GM23248 (cell line): ENCODE data around the gene ANO8. TPM values are rescaled to one million over a fixed set of nuclear protein-coding genes. Genes with fewer than 3 reads are reported as not detected.

ENCODE experiments used
- DNase-seq: peaks from one replicate; pipeline ENCODE4 v3.0.0-alpha.2; 2015
- H2AFZ ChIP-seq: fragments of 200-600 bp; sonication (generic); 2 replicates; pipeline ENCODE4 v1.6.1; 2016; ENCODE audit warnings: antibody characterized with exemption
- H3F3A ChIP-seq: fragments of 200-600 bp; sonication (generic); 2 replicates; pipeline ENCODE4 v1.6.1; 2016; ENCODE audit warnings: mild to moderate bottlenecking, antibody characterized with exemption, mixed run types; ENCODE audit not compliant: insufficient read depth
- H3K27ac ChIP-seq: fragments of 200-600 bp; sonication (generic); 2 replicates; pipeline ENCODE4 v1.5.1; 2016; ENCODE audit warnings: mild to moderate bottlenecking
- H3K27me3 ChIP-seq: fragments of 200-600 bp; sonication (generic); replicated peaks from 2 replicates; pipeline ENCODE4 v1.6.1; 2016; ENCODE audit warnings: mild to moderate bottlenecking; ENCODE audit not compliant: insufficient read depth
- H3K36me3 ChIP-seq: fragments of 200-600 bp; sonication (generic); 2 replicates; pipeline ENCODE4 v1.6.1; 2016; ENCODE audit warnings: low read depth, mild to moderate bottlenecking
- H3K4me1 ChIP-seq: fragments of 200-600 bp; sonication (generic); 2 replicates; pipeline ENCODE4 v1.6.1; 2016; ENCODE audit warnings: mild to moderate bottlenecking; ENCODE audit not compliant: insufficient read depth
- H3K4me2 ChIP-seq: fragments of 200-600 bp; sonication (generic); one replicate; pipeline ENCODE4 v1.6.1; 2016; ENCODE audit warnings: mild to moderate bottlenecking; ENCODE audit not compliant: unreplicated experiment
- H3K4me3 ChIP-seq: fragments of 200-600 bp; sonication (generic); 2 replicates; pipeline ENCODE4 v1.5.1; 2016; ENCODE audit warnings: mild to moderate bottlenecking
- H3K79me2 ChIP-seq: fragments of 200-600 bp; sonication (generic); 2 replicates; pipeline ENCODE4 v1.6.1; 2016; ENCODE audit warnings: mild to moderate bottlenecking; ENCODE audit not compliant: insufficient read depth
- H3K9ac ChIP-seq: fragments of 200-600 bp; sonication (generic); 2 replicates; pipeline ENCODE4 v1.6.1; 2016; ENCODE audit warnings: mild to moderate bottlenecking
- H3K9me2 ChIP-seq: fragments of 200-600 bp; sonication (generic); 2 replicates; pipeline ENCODE4 v1.6.1; 2016; ENCODE audit warnings: mixed run types, mild to moderate bottlenecking, moderate library complexity; ENCODE audit not compliant: insufficient read depth
- H3K9me3 ChIP-seq: fragments of 200-600 bp; sonication (generic); one replicate; pipeline ENCODE4 v1.6.1; 2017; ENCODE audit warnings: low read depth
- H4K20me1 ChIP-seq: fragments of 200-600 bp; sonication (generic); 2 replicates; pipeline ENCODE4 v1.6.0; 2016; ENCODE audit not compliant: insufficient read depth
- EZH2 ChIP-seq: fragments of 200-600 bp; sonication (generic); IDR thresholded peaks from 2 replicates; pipeline ENCODE4 v1.6.1; 2018; ENCODE audit warnings: antibody characterized with exemption, mild to moderate bottlenecking; ENCODE audit not compliant: insufficient read depth, poor library complexity, severe bottlenecking
- EZH2phosphoT487 ChIP-seq: fragments of 200-600 bp; sonication (generic); IDR thresholded peaks from 2 replicates; pipeline ENCODE4 v1.6.1; 2018; ENCODE audit warnings: antibody characterized with exemption, moderate library complexity, mild to moderate bottlenecking, low read depth; ENCODE audit not compliant: insufficient read depth
- WGBS, 2 experiments: methylation state at CpG; one replicate each; pipeline ENCODE4 v1.1.6; 2015 to 2017; ENCODE audit warnings: low lambda C conversion rate in 2 of 2, low coverage in 1 of 2; ENCODE audit errors: missing lambda C conversion rate in 2 of 2; 5-methylcytosine and 5-hydroxymethylcytosine counted together
- in situ Hi-C: fragments of 300-500 bp; cut with MboI; formaldehyde crosslinking; loops from 2 replicates; pipeline ENCODE4 v1.15.0; 2020
- polyA plus RNA-seq: library from polyadenylated mRNA; unstranded; fragments of >200 nt; fragmentation: Nextera tagmentation; extraction: Ambion mirVana; gene quantifications from 2 replicates; pipeline ENCODE4 v1.2.1, GENCODE V29; 2016
- total RNA-seq: library from RNA; depleted of rRNA; stranded (reverse); fragments of >200 nt; shearing (Covaris generic); gene quantifications from 2 replicates; pipeline ENCODE4 v1.2.3, GENCODE V29; 2014

The ANO8 gene
- total and polyA plus RNA-seq, 2 experiments from 2014 or later, result 0.61 to 4.0 TPM

GRCh38 chr19:17309965-17310461, 24.6 kb downstream of the ANO8 start:
- Histone ChIP-seq H3K4me3 (peak overlapping the region; percentile 97), H3K79me2 (peaks cover 69% of the 10 kb centered on the region), H3K9me2 (no peaks in the 10 kb centered on the region), H3K4me1 (peaks cover 31% of the 10 kb centered on the region), H4K20me1 (no peaks in the 10 kb centered on the region), H3K4me2 (peak overlapping the region; percentile 90), H3K9me3 (no peaks in the 10 kb centered on the region), H3K36me3 (no peaks in the 10 kb centered on the region; the same call in 1 of the 2 replicates), H3K27me3 (no peaks in the 10 kb centered on the region), H3K27ac (peak overlapping the region; percentile 36), H3F3A (peaks cover 6% of the 10 kb centered on the region), H2AFZ (peak overlapping the region; percentile 25; the same call in 1 of the 2 replicates), H3K9ac (peak overlapping the region; percentile 93)
- in situ Hi-C loops, result loop anchor here (10.0 kb wide), 1 partner anchor 75 kb away; no protein-coding TSS in a partner anchor
- peak; percentile 38 for DNase-seq
- TF ChIP-seq EZH2, result no peak
- TF ChIP-seq EZH2phosphoT487, result no peak
- 3 to 4% methylated on average over 23 of the region's 23 CpGs for WGBS, 2 experiments

- Histone ChIP-seq H3K4me3 (peak within 1 kb of the TSS; percentile 97), H3K27me3 (no peaks in the 10 kb centered on the region), H3K9me2 (no peaks in the 10 kb centered on the region), H3K9me3 (no peaks in the 10 kb centered on the region), H4K20me1 (no peaks in the 10 kb centered on the region), H3K4me2 (peak within 1 kb of the TSS; percentile 90), H3F3A (peaks cover 13% of the 10 kb centered on the region), H3K36me3 (no peaks in the 10 kb centered on the region; the same call in 1 of the 2 replicates), H3K27ac (peak within 1 kb of the TSS; percentile 36), H3K4me1 (peaks cover 38% of the 10 kb centered on the region), H3K9ac (peak within 1 kb of the TSS; percentile 93), H2AFZ (peak within 1 kb of the TSS; percentile 83), H3K79me2 (peaks cover 66% of the 10 kb centered on the region)
- WGBS, 2 experiments, result 1 to 3% methylated on average over 37 to 45 of the region's 46 CpGs
- peak; percentile 100 for DNase-seq
- in situ Hi-C loops, result loop anchor here (10.0 kb wide), 1 partner anchor 75 kb away; no protein-coding TSS in a partner anchor
- TF ChIP-seq EZH2, result no peak
- no peak for TF ChIP-seq EZH2phosphoT487
These were observed 25.3 kb downstream of the ANO8 start, which contains the start of gene DDA1 for GRCh38 chr19:17309198-17309964. Gene DDA1 (plus strand): TSS chr19:17309563. CDS start chr19:17309655, 92 bp downstream.

- Histone ChIP-seq H2AFZ (no peak overlapping the region), H3K79me2 (peaks cover 51% of the 10 kb centered on the region), H4K20me1 (no peaks in the 10 kb centered on the region), H3K27me3 (no peaks in the 10 kb centered on the region), H3K4me1 (peaks cover 46% of the 10 kb centered on the region), H3K36me3 (no peaks in the 10 kb centered on the region), H3K9ac (no peak overlapping the region), H3F3A (peaks cover 18% of the 10 kb centered on the region), H3K4me3 (no peak overlapping the region), H3K27ac (no peak overlapping the region), H3K9me3 (no peaks in the 10 kb centered on the region), H3K4me2 (no peak overlapping the region), H3K9me2 (no peaks in the 10 kb centered on the region)
- no peak for TF ChIP-seq EZH2phosphoT487
- no peak for TF ChIP-seq EZH2
- in situ Hi-C loops, result loop anchor here (10.0 kb wide), 1 partner anchor 77 kb away; no protein-coding TSS in a partner anchor
- DNase-seq, result no peak
- WGBS, 2 experiments, result 91 to 93% methylated on average over 8 of the region's 8 CpGs
These were observed 26.7 kb downstream of the ANO8 start for GRCh38 chr19:17307876-17308377.

- Histone ChIP-seq H4K20me1 (no peaks in the 10 kb centered on the region), H3K9me3 (no peaks in the 10 kb centered on the region), H3K4me2 (peak overlapping the region; percentile 87), H3K36me3 (no peaks in the 10 kb centered on the region), H3K9ac (peak overlapping the region; percentile 80), H3K9me2 (no peaks in the 10 kb centered on the region), H3K4me3 (peak overlapping the region; percentile 87), H3K27ac (peak overlapping the region; percentile 58), H3K79me2 (peaks cover 35% of the 10 kb centered on the region), H3K27me3 (no peaks in the 10 kb centered on the region), H2AFZ (peak overlapping the region; percentile 93), H3K4me1 (peaks cover 34% of the 10 kb centered on the region), H3F3A (peaks cover 18% of the 10 kb centered on the region)
- TF ChIP-seq EZH2phosphoT487 (no peak), EZH2 (no peak)
- WGBS, 2 experiments, result 3 to 4% methylated on average over 28 of the region's 28 CpGs
- no peak for DNase-seq
- in situ Hi-C loops, result loop anchor here (10.0 kb wide), 1 partner anchor 79 kb away; no protein-coding TSS in a partner anchor
These were observed 28.4 kb downstream of the ANO8 start for GRCh38 chr19:17306285-17306714.
